Hepatocyte (in vitro differentiated cells): ENCODE data around the gene CDH4. TPM values are rescaled to one million over a fixed set of nuclear protein-coding genes. Genes with fewer than 3 reads are reported as not detected.

Experiments used
- DNase-seq: peaks from one replicate; pipeline ENCODE4 v3.0.0-alpha.2; 2016; ENCODE audit warnings: low spot score
- H2AFZ ChIP-seq: fragments of 200-600 bp; sonication (generic); 2 replicates; pipeline ENCODE4 v1.6.0; 2016; ENCODE audit warnings: antibody characterized with exemption, mild to moderate bottlenecking
- H3K27ac ChIP-seq: fragments of 200-600 bp; sonication (generic); 2 replicates; pipeline ENCODE4 v1.5.1; 2016; ENCODE audit warnings: mild to moderate bottlenecking
- H3K27me3 ChIP-seq: fragments of 200-600 bp; sonication (generic); 2 replicates; pipeline ENCODE4 v1.6.1; 2016
- H3K36me3 ChIP-seq: fragments of 200-600 bp; sonication (generic); replicated peaks from 2 replicates; pipeline ENCODE4 v1.5.1; 2016; ENCODE audit warnings: low read depth; ENCODE audit not compliant: insufficient read depth
- H3K4me1 ChIP-seq: fragments of 200-600 bp; sonication (generic); 2 replicates; pipeline ENCODE4 v1.5.1; 2016; ENCODE audit warnings: mild to moderate bottlenecking, moderate library complexity; ENCODE audit not compliant: insufficient read depth
- H3K4me2 ChIP-seq: fragments of 200-600 bp; sonication (generic); 2 replicates; pipeline ENCODE4 v1.6.0; 2016
- H3K4me3 ChIP-seq: fragments of 200-600 bp; sonication (generic); 2 replicates; pipeline ENCODE4 v1.5.1; 2016; ENCODE audit warnings: mild to moderate bottlenecking
- H3K79me2 ChIP-seq: fragments of 200-600 bp; sonication (generic); 2 replicates; pipeline ENCODE4 v1.6.0; 2017; ENCODE audit warnings: mild to moderate bottlenecking
- H3K9me2 ChIP-seq: fragments of 200-600 bp; sonication (generic); replicated peaks from 2 replicates; pipeline ENCODE4 v1.6.0; 2017; ENCODE audit warnings: mild to moderate bottlenecking; ENCODE audit not compliant: insufficient read depth
- H3K9me3 ChIP-seq: fragments of 200-600 bp; sonication (generic); 2 replicates; pipeline ENCODE4 v1.5.1; 2016; ENCODE audit warnings: low read depth, mild to moderate bottlenecking
- H4K20me1 ChIP-seq: fragments of 200-600 bp; sonication (generic); 2 replicates; pipeline ENCODE4 v1.6.0; 2016; ENCODE audit warnings: mild to moderate bottlenecking; ENCODE audit not compliant: insufficient read depth, poor library complexity, severe bottlenecking
- CTCF ChIP-seq: fragments of 200-600 bp; sonication (generic); IDR thresholded peaks from 2 replicates; pipeline ENCODE4 v1.5.1; 2016; ENCODE audit warnings: antibody characterized with exemption, mild to moderate bottlenecking; ENCODE audit not compliant: poor library complexity
- EZH2 ChIP-seq: fragments of 200-600 bp; sonication (generic); IDR thresholded peaks from 2 replicates; pipeline ENCODE4 v1.6.1; 2016; ENCODE audit warnings: antibody characterized with exemption, mild to moderate bottlenecking, borderline replicate concordance
- EZH2phosphoT487 ChIP-seq: fragments of 200-600 bp; sonication (generic); IDR thresholded peaks from one replicate; pipeline ENCODE4 v1.6.1; 2018; ENCODE audit warnings: antibody characterized with exemption, mild to moderate bottlenecking, low read depth, moderate library complexity; ENCODE audit not compliant: unreplicated experiment, severe bottlenecking
- WGBS: methylation state at CpG from one replicate; pipeline ENCODE4 v1.1.6; 2016; ENCODE audit warnings: low lambda C conversion rate; ENCODE audit errors: missing lambda C conversion rate; 5-methylcytosine and 5-hydroxymethylcytosine counted together
- polyA plus RNA-seq: library from polyadenylated mRNA; unstranded; fragments of >200 nt; fragmentation: Nextera tagmentation; extraction: Ambion mirVana; gene quantifications from 2 replicates; pipeline ENCODE4 v1.2.1, GENCODE V29; 2016
- total RNA-seq: library from RNA; depleted of rRNA; stranded (reverse); fragments of >200 nt; gene quantifications from 2 replicates; pipeline ENCODE4 v1.2.3, GENCODE V29; 2014

Gene CDH4
- total and polyA plus RNA-seq, 2 experiments from 2014 or later = 0.53 to 0.73 TPM

- H3K4me3 ChIP-seq = no peak overlapping the region
- no peaks in the 10 kb centered on the region for H3K36me3 ChIP-seq
- no peaks in the 10 kb centered on the region for H3K79me2 ChIP-seq
- no peaks in the 10 kb centered on the region for H3K27me3 ChIP-seq
- 89% methylated on average over 13 of the region's 13 CpGs for WGBS
- no peaks in the 10 kb centered on the region for H4K20me1 ChIP-seq
- H3K9me3 ChIP-seq = no peaks in the 10 kb centered on the region
- no peak overlapping the region for H2AFZ ChIP-seq
- TF ChIP-seq CTCF (no peak), EZH2phosphoT487 (no peak), EZH2 (no peak)
- DNase-seq = no peak
- no peak overlapping the region for H3K4me2 ChIP-seq
- no peak overlapping the region for H3K27ac ChIP-seq
- H3K9me2 ChIP-seq = no peaks in the 10 kb centered on the region
- no peaks in the 10 kb centered on the region for H3K4me1 ChIP-seq
Measured at GRCh38 chr20:61397146-61397545, 145.1 kb downstream of the CDH4 start.

- Histone ChIP-seq H3K9me2 (no peaks in the 10 kb centered on the region), H3K9me3 (no peaks in the 10 kb centered on the region), H3K4me1 (no peaks in the 10 kb centered on the region), H2AFZ (no peak overlapping the region), H3K79me2 (no peaks in the 10 kb centered on the region), H3K27me3 (no peaks in the 10 kb centered on the region), H3K36me3 (no peaks in the 10 kb centered on the region), H3K4me2 (no peak overlapping the region), H3K4me3 (no peak overlapping the region), H4K20me1 (no peaks in the 10 kb centered on the region), H3K27ac (no peak overlapping the region)
- no peak for DNase-seq
- TF ChIP-seq EZH2phosphoT487 = no peak
- TF ChIP-seq CTCF = no peak
- TF ChIP-seq EZH2 = no peak
- 85% methylated on average over 12 of the region's 12 CpGs for WGBS
Measured at GRCh38 chr20:61397790-61398189, 145.7 kb downstream of the CDH4 start.

- Histone ChIP-seq H3K4me1 (no peaks in the 10 kb centered on the region), H3K27ac (no peak overlapping the region), H3K4me2 (no peak overlapping the region), H3K36me3 (no peaks in the 10 kb centered on the region), H4K20me1 (no peaks in the 10 kb centered on the region), H3K9me3 (no peaks in the 10 kb centered on the region), H3K79me2 (no peaks in the 10 kb centered on the region), H2AFZ (no peak overlapping the region), H3K4me3 (no peak overlapping the region), H3K9me2 (no peaks in the 10 kb centered on the region), H3K27me3 (no peaks in the 10 kb centered on the region)
- no peak for TF ChIP-seq EZH2phosphoT487
- TF ChIP-seq CTCF = no peak
- TF ChIP-seq EZH2 = no peak
- DNase-seq = no peak
- WGBS = 91% methylated on average over 7 of the region's 7 CpGs
Measured at GRCh38 chr20:61399433-61399832, 147.4 kb downstream of the CDH4 start.

GRCh38 chr20:61400499-61400898 is 148.4 kb downstream of the CDH4 start:
- H4K20me1 ChIP-seq = no peaks in the 10 kb centered on the region
- no peak for TF ChIP-seq EZH2
- no peak for TF ChIP-seq CTCF
- TF ChIP-seq EZH2phosphoT487 = no peak
- H3K4me2 ChIP-seq = no peak overlapping the region

More at GRCh38 chr20:61400499-61400898, 148.4 kb downstream of the CDH4 start:
- no peak overlapping the region for H2AFZ ChIP-seq
- WGBS = 83% methylated on average over 8 of the region's 8 CpGs
- no peak for DNase-seq
- no peaks in the 10 kb centered on the region for H3K9me3 ChIP-seq
- no peaks in the 10 kb centered on the region for H3K27me3 ChIP-seq
- no peaks in the 10 kb centered on the region for H3K9me2 ChIP-seq
- no peak overlapping the region for H3K27ac ChIP-seq
- H3K4me3 ChIP-seq = no peak overlapping the region
- no peaks in the 10 kb centered on the region for H3K4me1 ChIP-seq
- no peaks in the 10 kb centered on the region for H3K36me3 ChIP-seq
- no peaks in the 10 kb centered on the region for H3K79me2 ChIP-seq
